SK-N-SH (cell line): ENCODE results near the gene ASCC1. TPM values are rescaled to one million over a fixed set of nuclear protein-coding genes. Genes with fewer than 3 reads are reported as not detected.

Experiments used
- CTCF ChIA-PET: fragments of 300-600, 350-600 bp; formaldehyde crosslinking; extraction: SDS; loops from one replicate; lab custom pipeline; 2021; lab: Yijun Ruan, JAX
- POLR2A ChIA-PET: fragments of 350-600 bp; sonication (Branson Sonifier 250); formaldehyde crosslinking; extraction: SDS; loops from one replicate; lab custom pipeline; 2020; ENCODE audit warnings: antibody characterized with exemption, inconsistent platforms; lab: Yijun Ruan, JAX
- DNase-seq: peaks from one replicate; pipeline ENCODE4 v3.0.0; 2012
- H2AFZ ChIP-seq: fragments of 200-600 bp; sonication (generic); 2 replicates; pipeline ENCODE4 v1.8.1; 2016; ENCODE audit warnings: antibody characterized with exemption, mild to moderate bottlenecking, low read depth
- H3F3A ChIP-seq: fragments of 200-600 bp; sonication (generic); replicated peaks from 2 replicates; pipeline ENCODE3; 2016; ENCODE audit warnings: antibody characterized with exemption, mild to moderate bottlenecking; ENCODE audit not compliant: insufficient read depth
- H3K27ac ChIP-seq, 2 experiments: fragments of 200-500 bp in 1 of 2; fragments of 200-600 bp in 1 of 2; sonication (Bioruptor generic) in 1 of 2; sonication (generic), shearing (Covaris generic) in 1 of 2; 2 replicates each; pipeline versions ENCODE4 v1.5.1 to v1.6.1; 2014 to 2016; ENCODE audit warnings: low read depth in 2 of 2, inconsistent platforms in 1 of 2, low read length in 1 of 2, mild to moderate bottlenecking in 1 of 2, mixed read lengths in 1 of 2
- H3K27me3 ChIP-seq: fragments of 200-600 bp; sonication (generic), shearing (Covaris generic); 2 replicates; pipeline ENCODE4 v1.6.1; 2016; ENCODE audit warnings: mixed run types; ENCODE audit not compliant: insufficient read depth
- H3K36me3 ChIP-seq, 2 experiments: fragments of 200-500 bp in 1 of 2; fragments of 200-600 bp in 1 of 2; sonication (Bioruptor generic) in 1 of 2; sonication (generic) in 1 of 2; replicated peaks in 1 of 2; 2 replicates each; pipeline versions ENCODE3 to v1.5.1; 2014 to 2016; ENCODE audit warnings: low read length in 1 of 2, mild to moderate bottlenecking in 1 of 2; ENCODE audit not compliant: insufficient read depth in 2 of 2, control insufficient read depth in 1 of 2
- H3K4me1 ChIP-seq, 2 experiments: fragments of 200-500 bp in 1 of 2; fragments of 200-600 bp in 1 of 2; sonication (Bioruptor generic) in 1 of 2; sonication (generic), shearing (Covaris generic) in 1 of 2; 2 replicates each; pipeline versions ENCODE4 v1.5.1 to v1.6.1; 2014 to 2016; ENCODE audit warnings: low read depth in 1 of 2, low read length in 1 of 2, mixed run types in 1 of 2; ENCODE audit not compliant: insufficient read depth in 2 of 2, control insufficient read depth in 1 of 2
- H3K4me2 ChIP-seq: fragments of 200-600 bp; sonication (generic), shearing (Covaris generic); 2 replicates; pipeline ENCODE4 v1.6.1; 2017; ENCODE audit warnings: mixed run types
- H3K4me3 ChIP-seq, 2 experiments: fragments of 200-500 bp in 1 of 2; fragments of 200-600 bp in 1 of 2; sonication (Bioruptor generic) in 1 of 2; sonication (generic), shearing (Covaris generic) in 1 of 2; 2 replicates each; pipeline versions ENCODE4 v1.5.1 to v1.8.1; 2014 to 2016; ENCODE audit warnings: low read depth in 2 of 2, inconsistent platforms in 1 of 2, low read length in 1 of 2, mild to moderate bottlenecking in 1 of 2, mixed read lengths in 1 of 2, moderate library complexity in 1 of 2
- H3K79me2 ChIP-seq: fragments of 200-600 bp; sonication (generic); 2 replicates; pipeline ENCODE4 v1.8.1; 2017; ENCODE audit warnings: mild to moderate bottlenecking; ENCODE audit not compliant: insufficient read depth
- H3K9ac ChIP-seq: fragments of 200-600 bp; sonication (generic); 2 replicates; pipeline ENCODE4 v1.6.1; 2017; ENCODE audit warnings: mixed run types
- H3K9me2 ChIP-seq: fragments of 200-600 bp; sonication (generic); 2 replicates; pipeline ENCODE4 v1.6.1; 2017; ENCODE audit warnings: mixed run types
- H3K9me3 ChIP-seq: fragments of 200-600 bp; sonication (generic); 2 replicates; pipeline ENCODE4 v1.6.1; 2017; ENCODE audit warnings: mixed run types, mild to moderate bottlenecking, moderate library complexity
- H4K20me1 ChIP-seq: fragments of 200-600 bp; sonication (generic); 2 replicates; pipeline ENCODE4 v1.6.1; 2017; ENCODE audit warnings: mild to moderate bottlenecking, mixed run types; ENCODE audit not compliant: insufficient read depth
- EP300 ChIP-seq, 2 experiments: IDR thresholded peaks; 2 replicates each; pipeline versions ENCODE4 v1.4.0 to v1.6.1; 2012; ENCODE audit warnings: borderline replicate concordance in 1 of 2, low read depth in 1 of 2, low read length in 1 of 2
- EZH2phosphoT487 ChIP-seq: fragments of 200-600 bp; sonication (generic); IDR thresholded peaks from 2 replicates; pipeline ENCODE4 v1.6.1; 2017; ENCODE audit warnings: low read depth, mixed run types, mild to moderate bottlenecking, antibody characterized with exemption, moderate library complexity, borderline replicate concordance
- FOXJ3 ChIP-seq: sonication (generic); formaldehyde crosslinking; IDR thresholded peaks from 2 replicates; pipeline ENCODE4 v1.5.1; 2020; ENCODE audit warnings: mild to moderate bottlenecking, missing genetic modification reagents
- FOXM1 ChIP-seq: IDR thresholded peaks from 2 replicates; pipeline ENCODE4 v1.4.0; 2012; ENCODE audit warnings: low read depth, mild to moderate bottlenecking
- GABPA ChIP-seq: IDR thresholded peaks from 2 replicates; pipeline ENCODE4 v1.4.0; 2012; ENCODE audit warnings: low read depth, mild to moderate bottlenecking
- GATA2 ChIP-seq: sonication (generic); formaldehyde crosslinking; IDR thresholded peaks from 2 replicates; pipeline ENCODE4 v1.5.0; 2020; ENCODE audit warnings: mild to moderate bottlenecking, missing genetic modification reagents
- JUND ChIP-seq: IDR thresholded peaks from 2 replicates; pipeline ENCODE4 v1.4.0; 2012
- MEF2A ChIP-seq: IDR thresholded peaks from 2 replicates; pipeline ENCODE4 v1.4.0; 2012; ENCODE audit warnings: low read depth, borderline replicate concordance
- MXI1 ChIP-seq: IDR thresholded peaks from 2 replicates; pipeline ENCODE4 v1.6.1; 2012; ENCODE audit warnings: mild to moderate bottlenecking, low read depth, low read length, improper control_type of control experiment
- NRF1 ChIP-seq: IDR thresholded peaks from 2 replicates; pipeline ENCODE4 v1.6.1; 2012; ENCODE audit warnings: low read depth, mild to moderate bottlenecking, low read length
- RAD21 ChIP-seq: IDR thresholded peaks from 2 replicates; pipeline ENCODE4 v1.6.1; 2012; ENCODE audit warnings: mild to moderate bottlenecking, low read length
- SIN3A ChIP-seq: IDR thresholded peaks from 2 replicates; pipeline ENCODE4 v1.6.1; 2012; ENCODE audit warnings: low read depth, mild to moderate bottlenecking, low read length, moderate library complexity, borderline replicate concordance
- TAF1 ChIP-seq: IDR thresholded peaks from 2 replicates; pipeline ENCODE4 v1.6.1; 2012; ENCODE audit warnings: low read depth, mild to moderate bottlenecking, low read length, moderate library complexity, borderline replicate concordance
- TEAD4 ChIP-seq: IDR thresholded peaks from 2 replicates; pipeline ENCODE4 v1.4.0; 2012; ENCODE audit warnings: mild to moderate bottlenecking, borderline replicate concordance; ENCODE audit not compliant: insufficient read depth
- YY1 ChIP-seq: IDR thresholded peaks from 2 replicates; pipeline ENCODE4 v1.4.0; 2012; ENCODE audit warnings: low read depth, mild to moderate bottlenecking
- ZBTB33 ChIP-seq: IDR thresholded peaks from 2 replicates; pipeline ENCODE4 v1.4.0; 2012; ENCODE audit warnings: low read depth, borderline replicate concordance
- WGBS: methylation state at CpG from one replicate; pipeline ENCODE4 v1.1.6; 2017; ENCODE audit warnings: low lambda C conversion rate; 5-methylcytosine and 5-hydroxymethylcytosine counted together
- polyA plus RNA-seq, 3 experiments: library from polyadenylated mRNA; depleted of rRNA; stranded (reverse); fragments of >200 nt; gene quantifications; 2 replicates each; pipeline ENCODE4 v1.2.3, GENCODE V29; 2012
- TF ChIP-seq, protein P1 (sequence below): IDR thresholded peaks from 2 replicates; pipeline ENCODE4 v1.4.0; 2012; ENCODE audit warnings: low read depth
- TF ChIP-seq, protein P2 (sequence below): IDR thresholded peaks from 2 replicates; pipeline ENCODE4; 2012

ASCC1 gene
- polyA plus RNA-seq, 1 of the 3 experiments (the other 2 are of a cell fraction), result 15.0 TPM

- no peaks in the 10 kb centered on the region for H3K9me3 ChIP-seq
- CTCF ChIA-PET, result interaction anchor here (1.0 to 1.8 kb wide), 3 partner anchors 11 to 90 kb away, joined by 3 to 6 read pairs (median 3); no protein-coding TSS in a partner anchor
- no peak for DNase-seq
- H2AFZ ChIP-seq, result no peak overlapping the region
- 90% methylated on average over 4 of the region's 4 CpGs for WGBS
- no peaks in the 10 kb centered on the region for H3K79me2 ChIP-seq
- peaks cover 7% of the 10 kb centered on the region for H3F3A ChIP-seq
- no peak overlapping the region for H3K4me3 ChIP-seq
- peaks cover 0 to 8% of the 10 kb centered on the region in 2 experiments for H3K36me3 ChIP-seq
- H3K27ac ChIP-seq, result 0 out of 4 replicates have a peak overlapping the region, but pooled peaks of 1 of the 2 experiments have one; percentile 2
- H3K4me2 ChIP-seq, result no peak overlapping the region
- H3K4me1 ChIP-seq, result no peaks in the 10 kb centered on the region
- H3K27me3 ChIP-seq, result no peaks in the 10 kb centered on the region
- H4K20me1 ChIP-seq, result no peaks in the 10 kb centered on the region
- H3K9me2 ChIP-seq, result no peaks in the 10 kb centered on the region
- POLR2A ChIA-PET, result no interaction called here
- no peak overlapping the region for H3K9ac ChIP-seq
- TF ChIP-seq FOXJ3 (CRISPR knock-in tag) (no peak), EP300 (IDR thresholded peaks at IDR 0.05; ENCODE audit: borderline replicate concordance in 1 of 2, low read depth in 1 of 2, low read length in 1 of 2) (no peak), RAD21 (no peak), MEF2A (no peak), EZH2phosphoT487 (no peak), ZBTB33 (no peak), TAF1 (no peak), YY1 (no peak), MXI1 (no peak), GABPA (no peak), JUND (no peak), NRF1 (no peak), SIN3A (no peak), TEAD4 (no peak), GATA2 (CRISPR knock-in tag) (no peak), FOXM1 (no peak)
- TF ChIP-seq, protein P1, sequence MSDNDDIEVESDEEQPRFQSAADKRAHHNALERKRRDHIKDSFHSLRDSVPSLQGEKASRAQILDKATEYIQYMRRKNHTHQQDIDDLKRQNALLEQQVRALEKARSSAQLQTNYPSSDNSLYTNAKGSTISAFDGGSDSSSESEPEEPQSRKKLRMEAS, result no peak
- TF ChIP-seq, protein P2, sequence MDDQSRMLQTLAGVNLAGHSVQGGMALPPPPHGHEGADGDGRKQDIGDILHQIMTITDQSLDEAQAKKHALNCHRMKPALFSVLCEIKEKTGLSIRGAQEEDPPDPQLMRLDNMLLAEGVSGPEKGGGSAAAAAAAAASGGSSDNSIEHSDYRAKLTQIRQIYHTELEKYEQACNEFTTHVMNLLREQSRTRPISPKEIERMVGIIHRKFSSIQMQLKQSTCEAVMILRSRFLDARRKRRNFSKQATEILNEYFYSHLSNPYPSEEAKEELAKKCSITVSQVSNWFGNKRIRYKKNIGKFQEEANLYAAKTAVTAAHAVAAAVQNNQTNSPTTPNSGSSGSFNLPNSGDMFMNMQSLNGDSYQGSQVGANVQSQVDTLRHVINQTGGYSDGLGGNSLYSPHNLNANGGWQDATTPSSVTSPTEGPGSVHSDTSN, result no peak
Measured at GRCh38 chr10:72132854-72133253, 83.2 kb downstream of the ASCC1 start.
